OCI-LY7 (cell line): ENCODE data around the gene IGFALS. TPM values are rescaled to one million over a fixed set of nuclear protein-coding genes. Genes with fewer than 3 reads are reported as not detected.

Experiments
- Bru-seq: library from RNA; stranded (reverse); fragments of 400-500 nt; gene quantifications from one replicate; lab custom pipeline; 2021; lab: Mats Ljungman, UMichigan
- BruChase-seq, 2 experiments: library from RNA; stranded (reverse); fragments of 400-500 nt; gene quantifications; one replicate each; lab custom pipeline; 2021; lab: Mats Ljungman, UMichigan
- BruUV-seq: library from RNA; stranded (reverse); fragments of 400-500 nt; replicated peaks from 2 replicates; lab custom pipeline; 2021; lab: Mats Ljungman, UMichigan
- CTCF ChIA-PET: fragments of 300-600 bp; sonication (Branson Sonifier 250); formaldehyde crosslinking; loops from one replicate; lab custom pipeline; 2022; ENCODE audit warnings: antibody characterized with exemption; ENCODE audit not compliant: unreplicated experiment; lab: Charles Lee
- POLR2A ChIA-PET: fragments of 300-600 bp; sonication (Branson Sonifier 250); formaldehyde crosslinking; loops from one replicate; lab custom pipeline; 2022; ENCODE audit warnings: antibody characterized with exemption; lab: Charles Lee
- DNase-seq: peaks from one replicate; pipeline ENCODE4 v3.0.0-alpha.2; 2015; ENCODE audit warnings: low spot score
- H2AFZ ChIP-seq: fragments of 200-600 bp; sonication (generic), shearing (Covaris generic); 2 replicates; pipeline ENCODE4 v1.6.1; 2014; ENCODE audit warnings: mild to moderate bottlenecking, antibody characterized with exemption, low read length, moderate library complexity
- H3K27ac ChIP-seq: fragments of 200-600 bp; sonication (generic); 2 replicates; pipeline ENCODE4 v1.5.1; 2014; ENCODE audit warnings: mixed run types, low read depth, mild to moderate bottlenecking, moderate library complexity, low read length, inconsistent platforms; ENCODE audit not compliant: poor library complexity, severe bottlenecking
- H3K36me3 ChIP-seq: fragments of 200-600 bp; sonication (generic); 2 replicates; pipeline ENCODE4 v1.6.1; 2014; ENCODE audit warnings: mild to moderate bottlenecking, antibody characterized with exemption, low read length, moderate library complexity, mixed read lengths; ENCODE audit not compliant: insufficient read depth
- H3K4me1 ChIP-seq: fragments of 200-600 bp; sonication (generic); 2 replicates; pipeline ENCODE4 v1.5.1; 2014; ENCODE audit warnings: mild to moderate bottlenecking, low read length; ENCODE audit not compliant: insufficient read depth, poor library complexity, severe bottlenecking
- H3K4me2 ChIP-seq: fragments of 200-600 bp; sonication (generic); 2 replicates; pipeline ENCODE4 v1.6.1; 2014; ENCODE audit warnings: mild to moderate bottlenecking, low read length
- H3K4me3 ChIP-seq: fragments of 200-600 bp; sonication (generic); 2 replicates; pipeline ENCODE4 v1.5.1; 2014; ENCODE audit warnings: mild to moderate bottlenecking, low read depth, low read length; ENCODE audit not compliant: poor library complexity, severe bottlenecking
- H3K79me2 ChIP-seq: fragments of 200-600 bp; sonication (generic); 2 replicates; pipeline ENCODE4 v1.6.1; 2016; ENCODE audit warnings: low read depth, mild to moderate bottlenecking, low read length, moderate library complexity, mixed read lengths; ENCODE audit not compliant: insufficient read depth
- H3K9me2 ChIP-seq: fragments of 200-600 bp; sonication (generic); 2 replicates; pipeline ENCODE4 v1.6.1; 2016; ENCODE audit warnings: mild to moderate bottlenecking, low read length, mixed read lengths; ENCODE audit not compliant: insufficient read depth
- H3K9me3 ChIP-seq: fragments of 200-600 bp; sonication (generic); 2 replicates; pipeline ENCODE4 v1.6.1; 2014; ENCODE audit warnings: mild to moderate bottlenecking, mixed run types, low read length, mixed read lengths
- H4K20me1 ChIP-seq: fragments of 200-600 bp; sonication (generic); 2 replicates; pipeline ENCODE4 v1.6.1; 2014; ENCODE audit warnings: mild to moderate bottlenecking, antibody characterized with exemption, low read length, moderate library complexity, mixed read lengths; ENCODE audit not compliant: insufficient read depth
- CTCF ChIP-seq: fragments of 200-600 bp; sonication (generic); conservative IDR thresholded peaks from 2 replicates; pipeline ENCODE4 v1.5.1; 2014; ENCODE audit warnings: mild to moderate bottlenecking, antibody characterized with exemption, low read length, moderate library complexity, mixed read lengths
- EZH2phosphoT487 ChIP-seq: fragments of 200-600 bp; sonication (generic); IDR thresholded peaks from 2 replicates; pipeline ENCODE4 v1.6.1; 2018; ENCODE audit warnings: low read depth, borderline replicate concordance, mild to moderate bottlenecking, mixed run types, antibody characterized with exemption, low read length, moderate library complexity, mixed read lengths
- intact Hi-C: fragments of 100-400 bp; cut with micrococcal nuclease; formaldehyde crosslinking; loops from one replicate; pipeline ENCODE4 v1.10.0; 2022; ENCODE audit not compliant: unreplicated experiment
- long read RNA-seq: library from polyadenylated mRNA; stranded (forward); transcript quantifications from one replicate; pipeline ENCODE4 v2.0.0, GENCODE V29; 2022
- total RNA-seq, 2 experiments: library from RNA; depleted of rRNA in 1 of 2; stranded (reverse); fragments of >200 nt in 1 of 2; shearing (Covaris generic) in 1 of 2; gene quantifications; 2 replicates each; pipeline ENCODE4 v1.2.3, GENCODE V29; 2014 to 2022

Gene IGFALS
- total RNA-seq (2014; rRNA removed; shearing (Covaris generic)) (0.13 TPM in 1 of 2 replicates, not detected in the other), total RNA-seq (2022) (0.33 TPM in 1 of 2 replicates, not detected in the other), Bru-seq, nascent RNA (not detected), BruChase-seq, experiment 1, labeled RNA remaining after a 6-hour chase (not detected), BruChase-seq, experiment 2, labeled RNA remaining after a 2-hour chase (not detected)
- long read RNA-seq: 0 reads

GRCh38 chr16:1793578-1794220, at the start of gene IGFALS:
TSS of gene IGFALS (minus strand) at chr16:1793705. CDS start at chr16:1793652, 53 bp downstream.
- ChIA-PET POLR2A (no interaction called here), CTCF (no interaction called here)
- H4K20me1 ChIP-seq: no peaks in the 10 kb centered on the region
- TF ChIP-seq CTCF (no peak), EZH2phosphoT487 (no peak)
- DNase-seq: no peak
- peaks cover 16% of the 10 kb centered on the region; the same call in 1 of the 2 replicates for H3K36me3 ChIP-seq
- no peak within 1 kb of the TSS for H3K27ac ChIP-seq
- no peaks in the 10 kb centered on the region for H3K79me2 ChIP-seq
- no peaks in the 10 kb centered on the region for H3K4me1 ChIP-seq
- H2AFZ ChIP-seq: no peak within 1 kb of the TSS
- H3K9me2 ChIP-seq: no peaks in the 10 kb centered on the region
- no peak within 1 kb of the TSS for H3K4me3 ChIP-seq
- H3K9me3 ChIP-seq: 0 out of 2 replicates have a peak, but pooled peaks cover 15% of the 10 kb centered on the region
- intact Hi-C loops: no loop called here
- no TSS peak for BruUV-seq
- no peak within 1 kb of the TSS for H3K4me2 ChIP-seq

GRCh38 chr16:1839554-1839953, 46.0 kb upstream of the IGFALS start:
- DNase-seq: no peak
- ChIA-PET POLR2A (no interaction called here), CTCF (no interaction called here)
- Histone ChIP-seq H2AFZ (no peak overlapping the region), H3K4me1 (no peaks in the 10 kb centered on the region), H3K4me3 (no peak overlapping the region), H3K4me2 (no peak overlapping the region), H4K20me1 (no peaks in the 10 kb centered on the region), H3K36me3 (no peaks in the 10 kb centered on the region), H3K9me2 (no peaks in the 10 kb centered on the region), H3K79me2 (no peaks in the 10 kb centered on the region), H3K9me3 (no peaks in the 10 kb centered on the region), H3K27ac (no peak overlapping the region)
- TF ChIP-seq CTCF: no peak
- TF ChIP-seq EZH2phosphoT487: no peak
- BruUV-seq: no TSS peak
- intact Hi-C loops: no loop called here

- TF ChIP-seq EZH2phosphoT487: no peak
- no peak for TF ChIP-seq CTCF
- no peaks in the 10 kb centered on the region for H4K20me1 ChIP-seq
- intact Hi-C loops: no loop called here
- no peaks in the 10 kb centered on the region for H3K9me3 ChIP-seq
- H3K4me1 ChIP-seq: peaks cover 3% of the 10 kb centered on the region
- ChIA-PET CTCF (no interaction called here), POLR2A (no interaction called here)
- no peaks in the 10 kb centered on the region for H3K36me3 ChIP-seq
- H3K79me2 ChIP-seq: no peaks in the 10 kb centered on the region
- H3K4me3 ChIP-seq: no peak overlapping the region
- no TSS peak for BruUV-seq
- no peak for DNase-seq
- H3K27ac ChIP-seq: no peak overlapping the region
- H3K9me2 ChIP-seq: no peaks in the 10 kb centered on the region
- no peak overlapping the region for H2AFZ ChIP-seq
- H3K4me2 ChIP-seq: no peak overlapping the region
These were observed 40.6 kb upstream of the IGFALS start for GRCh38 chr16:1834096-1834495.
